GM18499 (cell line): ENCODE data around the gene GREB1.

Experiments used
- ATAC-seq: cut with Tn5 transposase; IDR thresholded peaks from one replicate; pipeline ENCODE4 v1.9.1; 2021; ENCODE audit warnings: moderate number of reproducible peaks; ENCODE audit not compliant: insufficient read depth, unreplicated experiment

Gene GREB1

DNA sequence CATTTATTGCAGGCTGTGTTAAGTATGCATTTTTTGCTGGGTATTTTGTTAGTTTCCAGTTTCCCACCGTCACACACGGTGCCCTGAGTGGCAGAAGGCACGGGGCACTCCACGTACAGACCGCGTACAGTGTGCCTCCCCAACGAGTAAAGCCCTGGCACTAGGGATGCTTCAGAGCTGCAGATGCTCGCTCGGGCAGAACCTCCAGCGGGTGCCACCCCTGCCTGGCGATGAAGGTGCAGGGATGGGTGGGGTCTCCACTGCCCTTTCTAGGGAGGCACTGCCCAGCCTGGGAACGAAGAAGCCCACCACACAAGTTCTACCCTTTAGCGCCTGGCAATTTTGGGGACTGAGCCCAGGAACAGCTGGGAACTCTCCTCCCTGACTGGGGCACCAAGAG, 4.1 kb downstream of the GREB1 start:
- ATAC-seq, result no peak

- ATAC-seq, result no peak
Observed at GRCh38 chr2:11539317-11540147, 5.7 kb downstream of the GREB1 start.

- no peak for ATAC-seq
Observed at GRCh38 chr2:11540148-11540995, 6.5 kb downstream of the GREB1 start.

DNA sequence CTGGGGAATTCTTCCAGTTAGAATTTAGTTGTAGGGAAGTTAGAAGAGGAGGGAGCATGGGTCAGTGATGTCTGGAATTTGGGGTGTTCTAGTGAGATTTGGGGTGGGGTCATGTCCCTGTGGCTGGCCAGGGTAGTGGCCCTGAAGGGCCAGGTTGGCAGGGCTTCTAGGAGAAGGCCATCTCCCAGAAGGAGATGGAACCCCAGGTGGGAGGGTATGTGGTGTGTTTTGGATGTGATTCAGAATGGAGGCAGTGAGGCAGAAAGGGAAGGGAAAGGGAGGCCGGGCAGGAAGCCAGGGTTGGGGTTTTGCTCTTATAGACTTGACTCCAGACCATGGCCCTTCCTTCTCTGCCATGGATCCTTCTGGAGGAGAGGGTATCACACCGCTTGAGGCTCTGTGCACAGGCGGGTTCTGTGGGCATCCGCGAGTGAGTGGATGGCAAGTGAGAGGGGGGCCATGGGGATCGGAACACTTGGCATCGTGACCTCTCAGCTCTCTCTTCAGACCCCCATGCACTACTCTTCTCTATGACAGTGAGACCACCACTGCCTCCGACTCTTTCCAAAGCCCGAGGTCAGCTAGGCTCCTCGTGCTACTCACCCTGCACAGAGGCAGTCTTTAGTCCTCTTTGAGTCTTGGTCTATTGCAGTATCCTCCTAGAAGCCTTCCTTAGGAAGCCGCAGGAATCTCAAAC, 7.3 kb downstream of the GREB1 start:
- ATAC-seq, result no peak

DNA sequence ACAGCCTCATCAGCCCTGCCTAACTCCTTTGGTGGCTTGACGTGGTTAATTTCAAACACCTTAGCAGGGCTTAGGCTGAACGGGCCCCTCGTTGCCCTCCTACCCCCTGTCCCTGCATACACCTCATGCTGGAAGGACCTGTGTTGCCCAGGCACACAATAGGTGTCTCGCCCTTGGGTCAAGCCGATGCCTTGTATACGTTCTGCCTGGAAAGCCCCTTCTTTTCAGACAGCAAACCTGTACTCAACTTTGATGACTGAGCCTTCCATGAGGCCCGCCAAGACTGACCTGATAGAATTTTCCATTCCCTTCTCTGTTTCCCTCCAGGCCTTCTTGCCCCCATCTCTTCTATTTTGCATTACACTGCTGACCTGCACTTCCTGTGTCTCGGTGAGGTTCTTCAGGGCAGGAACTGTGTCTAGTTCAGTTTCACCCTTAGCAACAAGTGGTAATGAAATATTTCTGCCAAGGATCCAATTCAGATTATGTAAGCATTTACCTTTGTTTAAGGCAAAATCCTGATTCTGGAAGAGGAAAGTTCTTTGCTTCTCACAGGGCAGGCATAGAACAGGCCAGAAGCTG, 7.9 kb downstream of the GREB1 start:
- ATAC-seq, result no peak

DNA sequence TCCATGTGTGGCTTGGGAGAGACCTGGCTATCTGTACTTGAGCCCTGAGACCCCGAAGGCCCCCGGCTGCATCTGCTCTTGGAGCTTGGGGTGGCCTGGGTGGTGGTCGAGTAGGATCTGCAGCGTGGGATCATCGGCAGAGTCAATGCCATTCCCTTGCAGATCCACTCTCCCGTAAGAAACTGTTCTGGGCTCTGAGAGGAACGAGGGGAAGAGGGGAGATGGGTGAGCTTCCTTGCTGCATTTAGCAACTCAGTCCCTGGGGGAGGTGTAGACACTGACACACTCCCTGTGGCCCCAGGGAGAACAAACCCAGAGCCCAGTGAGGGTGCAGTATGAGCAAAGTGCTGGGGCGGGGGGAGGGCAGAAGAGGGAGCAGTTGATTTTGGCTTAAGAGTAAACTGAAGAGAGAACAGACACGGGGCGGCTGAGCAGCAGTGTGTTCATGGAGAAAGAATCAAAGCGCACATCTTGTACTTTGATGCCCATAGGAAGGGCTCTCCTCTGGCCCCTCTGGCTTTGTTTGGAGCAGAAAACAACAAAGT, 8.5 kb downstream of the GREB1 start:
- no peak for ATAC-seq

GRCh38 chr2:11543337-11544216, 9.7 kb downstream of the GREB1 start:
- ATAC-seq, result no peak

- ATAC-seq, result no peak
Observed at GRCh38 chr2:11546072-11546471, 12.2 kb downstream of the GREB1 start.

- no peak for ATAC-seq
Observed at GRCh38 chr2:11547912-11548497, 14.2 kb downstream of the GREB1 start.

GRCh38 chr2:11550302-11550701, 16.5 kb downstream of the GREB1 start:
- ATAC-seq, result no peak

DNA sequence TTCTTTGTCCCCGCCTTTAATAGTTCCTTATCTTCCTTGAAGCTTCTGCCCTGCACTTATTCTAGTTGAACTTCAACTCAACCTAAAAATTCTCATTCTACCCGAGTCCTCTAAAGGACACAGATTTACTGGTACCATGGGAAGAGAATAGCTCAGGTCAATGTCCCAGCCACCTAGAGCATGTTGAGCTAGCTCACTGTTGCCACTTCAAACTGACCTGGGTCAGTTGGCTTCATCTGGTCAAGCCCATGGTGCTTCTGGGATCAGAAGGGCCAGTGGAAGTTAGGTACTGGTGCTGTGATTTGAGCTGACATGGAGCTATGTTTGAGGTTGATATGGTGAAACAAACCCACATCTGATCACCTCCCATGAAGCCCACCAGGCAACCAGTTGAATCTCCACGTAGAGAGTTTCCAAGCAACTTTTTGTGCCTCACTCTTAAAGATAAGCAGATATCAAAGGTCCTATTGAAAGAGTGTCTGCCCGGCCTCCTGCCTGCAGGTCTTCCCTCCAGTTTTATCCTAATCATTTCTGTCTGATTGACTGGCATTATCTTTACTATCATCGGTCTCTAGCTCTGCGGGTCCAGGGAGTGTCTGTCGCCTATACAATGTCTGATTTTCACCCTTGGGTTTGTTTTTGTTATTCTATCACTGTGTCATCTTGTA, 17.2 kb downstream of the GREB1 start:
- ATAC-seq, result no peak

DNA sequence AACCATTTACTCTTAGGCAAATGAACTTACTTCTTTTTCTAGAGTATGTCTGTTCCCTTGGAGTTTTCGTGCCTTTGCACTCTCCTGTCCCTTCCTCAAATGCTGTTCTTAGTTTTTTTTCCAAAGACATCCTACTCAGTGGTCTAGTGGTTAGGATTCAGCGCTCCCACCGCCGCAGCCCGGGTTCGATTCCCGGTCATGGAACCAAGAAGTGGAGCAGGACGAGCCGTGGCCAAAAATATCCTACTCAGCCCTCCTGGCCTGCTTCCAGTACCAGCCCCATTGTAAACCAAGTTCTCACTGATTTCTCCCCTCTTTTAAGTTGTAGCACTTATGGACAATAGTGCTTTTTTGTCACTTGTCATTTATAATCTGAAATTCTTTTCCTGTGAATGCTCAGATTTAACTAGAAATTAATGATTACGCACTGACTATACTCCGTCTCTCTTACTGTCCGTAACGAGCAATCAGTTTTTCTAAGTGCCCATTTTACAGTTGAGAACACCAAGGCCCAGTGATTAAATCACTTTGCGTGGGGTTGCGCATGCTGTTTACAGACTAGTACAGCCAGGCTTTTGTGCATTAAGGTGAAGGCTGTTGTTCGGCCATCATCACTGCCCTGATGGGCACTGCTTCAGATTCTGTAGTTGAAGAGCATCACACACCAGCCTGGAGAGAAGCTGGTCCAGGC, 17.9 kb downstream of the GREB1 start:
- no peak for ATAC-seq

DNA sequence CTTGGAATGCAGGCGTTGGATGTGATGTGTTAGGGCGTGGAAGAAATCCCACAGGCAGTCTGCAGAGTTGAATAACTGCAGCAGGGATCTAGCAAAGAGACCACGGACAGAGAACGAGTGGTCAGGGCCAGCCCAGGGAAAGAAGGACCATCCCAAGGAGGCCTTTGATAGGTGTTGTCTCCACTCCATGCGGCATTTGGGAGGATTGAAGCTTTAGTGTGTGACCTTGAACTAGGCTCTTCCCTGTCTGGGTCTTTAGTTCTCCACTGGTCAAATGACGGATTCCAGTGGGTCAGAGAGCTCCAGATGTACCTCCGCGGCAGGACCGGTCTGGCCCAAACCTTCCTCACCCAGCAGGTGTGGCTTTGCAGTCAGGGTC, 18.4 kb downstream of the GREB1 start:
- ATAC-seq, result no peak

GRCh38 chr2:11553661-11554398, 20.0 kb downstream of the GREB1 start:
- ATAC-seq, result no peak

GRCh38 chr2:11554399-11554716, 20.5 kb downstream of the GREB1 start:
- no peak for ATAC-seq

DNA sequence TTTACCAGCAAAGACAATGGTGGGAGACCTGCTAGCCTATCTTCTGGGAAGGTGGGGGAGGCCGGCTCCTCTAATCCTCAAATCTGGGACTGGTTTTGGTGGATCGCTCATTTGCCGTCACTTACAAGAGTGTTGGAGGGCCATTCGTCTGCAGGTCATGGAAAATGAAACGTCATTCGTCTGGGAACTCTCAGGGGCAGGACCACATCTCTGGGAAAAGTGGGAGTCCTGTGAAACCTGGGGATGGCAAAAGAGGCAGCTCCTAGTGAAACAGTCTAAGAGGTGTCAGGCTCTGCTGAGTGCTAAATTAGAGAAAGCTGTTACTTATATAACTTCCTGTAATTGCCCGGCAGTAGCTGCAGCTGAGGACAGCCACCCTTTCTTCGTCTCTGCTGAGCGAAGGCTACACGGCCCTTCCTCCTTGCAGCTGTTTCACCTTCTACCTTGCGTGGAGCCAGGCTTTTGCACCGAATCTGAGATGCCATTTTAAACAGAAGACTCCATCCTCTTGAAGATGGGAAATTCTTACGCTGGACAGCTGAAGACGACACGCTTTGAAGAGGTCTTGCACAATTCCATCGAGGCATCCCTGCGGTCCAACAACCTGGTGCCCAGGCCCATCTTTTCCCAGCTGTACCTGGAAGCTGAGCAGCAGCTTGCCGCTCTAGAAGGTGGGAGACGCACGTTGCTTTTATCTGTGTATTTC, 22.4 kb downstream of the GREB1 start:
- ATAC-seq, result no peak
